HCT116 (cell line): ENCODE data around the gene PLCB3. TPM values are rescaled to one million over a fixed set of nuclear protein-coding genes. Genes with fewer than 3 reads are reported as not detected.

Source experiments
- ATAC-seq: fragments of 200-7000 bp; cut with Tn5 transposase; 2 replicates; pipeline ENCODE4 v1.9.1; 2020; ENCODE audit warnings: mild to moderate bottlenecking, moderate library complexity
- BruUV-seq: library from RNA; stranded (reverse); fragments of 400-500 nt; replicated peaks from 2 replicates; lab custom pipeline; 2021; lab: Mats Ljungman, UMichigan
- CTCF ChIA-PET: fragments of 300-600 bp; sonication (Branson Sonifier 250); formaldehyde crosslinking; loops from one replicate; lab custom pipeline; 2021; ENCODE audit warnings: antibody characterized with exemption; lab: Charles Lee
- POLR2A ChIA-PET: fragments of 300-600, 350-600 bp; sonication (Branson Sonifier 250); formaldehyde crosslinking; loops from one replicate; lab custom pipeline; 2021; ENCODE audit warnings: antibody characterized with exemption; lab: Charles Lee
- RAD21 ChIA-PET, 2 experiments: fragments of 300-600 bp; sonication (Branson Sonifier 250); formaldehyde crosslinking; loops; one replicate each; lab custom pipeline; 2023; ENCODE audit warnings: low total read pairs in 2 of 2; ENCODE audit not compliant: uncharacterized antibody in 2 of 2, unreplicated experiment in 2 of 2, low non-redundant PET in 1 of 2; lab: Charles Lee
- DNase-seq: peaks from one replicate; pipeline ENCODE4 v3.0.0-alpha.2; 2010; ENCODE audit warnings: low read depth, low spot score
- H2AFZ ChIP-seq: fragments of 200-600 bp; shearing (Covaris generic), sonication (generic); 2 replicates; pipeline ENCODE4 v1.6.1; 2017; ENCODE audit warnings: low read depth, mixed run types, mixed read lengths, antibody characterized with exemption, low read length; ENCODE audit not compliant: poor library complexity, severe bottlenecking
- H3K27ac ChIP-seq: 2 replicates; pipeline ENCODE4 v1.5.1; 2012; ENCODE audit warnings: low read depth, low read length
- H3K27me3 ChIP-seq: fragments of 200-600 bp; sonication (generic); 2 replicates; pipeline ENCODE4 v1.6.1; 2016; ENCODE audit warnings: mixed run types, low read length, mixed read lengths; ENCODE audit not compliant: insufficient read depth
- H3K36me3 ChIP-seq, 2 experiments: fragments of 200-500 bp in 1 of 2; fragments of 200-600 bp in 1 of 2; sonication (Bioruptor generic) in 1 of 2; sonication (generic) in 1 of 2; 2 replicates each; pipeline versions ENCODE4 v1.5.1 to v1.6.1; 2014 to 2016; ENCODE audit warnings: low read length in 2 of 2, inconsistent platforms in 1 of 2, mixed read lengths in 1 of 2, mixed run types in 1 of 2; ENCODE audit not compliant: insufficient read depth in 2 of 2, control insufficient read depth in 1 of 2
- H3K4me1 ChIP-seq, 2 experiments: fragments of 200-600 bp in 1 of 2; sonication (generic) in 1 of 2; 2 replicates each; pipeline versions ENCODE4 v1.5.1 to v1.6.1; 2012 to 2017; ENCODE audit warnings: low read length in 2 of 2, inconsistent platforms in 1 of 2, mild to moderate bottlenecking in 1 of 2, mixed read lengths in 1 of 2, mixed run types in 1 of 2, moderate library complexity in 1 of 2; ENCODE audit not compliant: insufficient read depth in 2 of 2, control insufficient read depth in 1 of 2
- H3K4me2 ChIP-seq: fragments of 200-600 bp; sonication (generic); 2 replicates; pipeline ENCODE4 v1.6.1; 2017; ENCODE audit warnings: mixed run types, low read length, mixed read lengths
- H3K4me3 ChIP-seq, 2 experiments: fragments of 200-600 bp in 1 of 2; sonication (generic) in 1 of 2; replicated peaks in 1 of 2; 2 replicates each; pipeline ENCODE4 v1.5.1; 2011 to 2016; ENCODE audit warnings: low read length in 2 of 2, control low read depth in 1 of 2, low read depth in 1 of 2, mild to moderate bottlenecking in 1 of 2, mixed read lengths in 1 of 2, mixed run types in 1 of 2
- H3K79me2 ChIP-seq: fragments of 200-600 bp; sonication (generic); 2 replicates; pipeline ENCODE4 v1.6.1; 2017; ENCODE audit warnings: mild to moderate bottlenecking, mixed run types, low read length, moderate library complexity, mixed read lengths; ENCODE audit not compliant: insufficient read depth
- H3K9ac ChIP-seq: fragments of 200-600 bp; sonication (generic); 2 replicates; pipeline ENCODE4 v1.6.1; 2016; ENCODE audit warnings: low read length, mixed read lengths
- H3K9me2 ChIP-seq: fragments of 200-600 bp; sonication (generic), shearing (Covaris generic); 2 replicates; pipeline ENCODE4 v1.6.1; 2017; ENCODE audit warnings: mixed run types, mild to moderate bottlenecking, moderate library complexity; ENCODE audit not compliant: insufficient read depth
- H3K9me3 ChIP-seq, 2 experiments: fragments of 200-500 bp in 1 of 2; fragments of 200-600 bp in 1 of 2; sonication (Bioruptor generic) in 1 of 2; sonication (generic) in 1 of 2; 2 replicates each; pipeline ENCODE4 v1.6.1; 2014 to 2017; ENCODE audit warnings: low read length in 2 of 2, mixed read lengths in 2 of 2, inconsistent platforms in 1 of 2, low read depth in 1 of 2, mild to moderate bottlenecking in 1 of 2, mixed run types in 1 of 2, moderate library complexity in 1 of 2; ENCODE audit not compliant: control insufficient read depth in 1 of 2, insufficient read depth in 1 of 2
- H4K20me1 ChIP-seq: fragments of 200-600 bp; sonication (generic), shearing (Covaris generic); 2 replicates; pipeline ENCODE4 v1.6.1; 2017; ENCODE audit warnings: mixed run types, mild to moderate bottlenecking, moderate library complexity; ENCODE audit not compliant: insufficient read depth
- EGR1 ChIP-seq: IDR thresholded peaks from 2 replicates; pipeline ENCODE4 v1.6.1; 2012; ENCODE audit warnings: low read depth
- EZH2phosphoT487 ChIP-seq: fragments of 200-600 bp; IDR thresholded peaks from 2 replicates; pipeline ENCODE4 v1.6.1; 2018; ENCODE audit warnings: antibody characterized with exemption, borderline replicate concordance
- FOSL1 ChIP-seq: IDR thresholded peaks from 2 replicates; pipeline ENCODE4 v1.6.1; 2012; ENCODE audit warnings: low read depth
- RAD21 ChIP-seq: IDR thresholded peaks from 2 replicates; pipeline ENCODE4 v1.6.1; 2012; ENCODE audit warnings: low read depth, mild to moderate bottlenecking
- SIN3A ChIP-seq: IDR thresholded peaks from 2 replicates; pipeline ENCODE4 v1.6.1; 2012; ENCODE audit warnings: low read depth
- SP1 ChIP-seq: IDR thresholded peaks from 2 replicates; pipeline ENCODE4 v1.6.1; 2012; ENCODE audit warnings: low read depth
- TCF7L2 ChIP-seq: IDR thresholded peaks from 2 replicates; pipeline ENCODE4 v1.7.0; 2011; ENCODE audit warnings: borderline replicate concordance, inconsistent platforms; ENCODE audit not compliant: insufficient read depth, insufficient read length; ENCODE audit errors: extremely low read depth
- intact Hi-C: fragments of 100-400 bp; cut with micrococcal nuclease; formaldehyde crosslinking; loops from 2 replicates; pipeline ENCODE4 v1.10.0; 2022
- total RNA-seq: library from RNA; stranded (reverse); gene quantifications from one replicate; pipeline ENCODE4 v1.2.1, GENCODE V29; 2021; ENCODE audit not compliant: unreplicated experiment
- TF ChIP-seq, protein P1 (sequence below), 3 experiments: fragments of 200-600 bp in 1 of 3; sonication (generic) in 1 of 3; IDR thresholded peaks in 2 of 3; conservative IDR thresholded peaks in 1 of 3; 2 replicates each; pipeline ENCODE4 v1.5.1; 2012 to 2017; ENCODE audit warnings: low read depth in 2 of 3, low read length in 2 of 3, antibody characterized with exemption in 1 of 3, borderline replicate concordance in 1 of 3, control low read depth in 1 of 3, mild to moderate bottlenecking in 1 of 3, mixed read lengths in 1 of 3, mixed run types in 1 of 3, moderate library complexity in 1 of 3; ENCODE audit not compliant: insufficient read depth in 1 of 3
- TF ChIP-seq, protein P2 (sequence below): IDR thresholded peaks from 2 replicates; pipeline ENCODE4 v1.6.1; 2011; ENCODE audit warnings: mild to moderate bottlenecking, low read length, moderate library complexity; ENCODE audit not compliant: insufficient replicate concordance; ENCODE audit errors: extremely low read depth
- TF ChIP-seq, protein P3 (sequence below): IDR thresholded peaks from 2 replicates; pipeline ENCODE4 v1.6.1; 2012

Gene PLCB3
- total RNA-seq, 1 experiment from 2014 or later, result 106 TPM

DNA sequence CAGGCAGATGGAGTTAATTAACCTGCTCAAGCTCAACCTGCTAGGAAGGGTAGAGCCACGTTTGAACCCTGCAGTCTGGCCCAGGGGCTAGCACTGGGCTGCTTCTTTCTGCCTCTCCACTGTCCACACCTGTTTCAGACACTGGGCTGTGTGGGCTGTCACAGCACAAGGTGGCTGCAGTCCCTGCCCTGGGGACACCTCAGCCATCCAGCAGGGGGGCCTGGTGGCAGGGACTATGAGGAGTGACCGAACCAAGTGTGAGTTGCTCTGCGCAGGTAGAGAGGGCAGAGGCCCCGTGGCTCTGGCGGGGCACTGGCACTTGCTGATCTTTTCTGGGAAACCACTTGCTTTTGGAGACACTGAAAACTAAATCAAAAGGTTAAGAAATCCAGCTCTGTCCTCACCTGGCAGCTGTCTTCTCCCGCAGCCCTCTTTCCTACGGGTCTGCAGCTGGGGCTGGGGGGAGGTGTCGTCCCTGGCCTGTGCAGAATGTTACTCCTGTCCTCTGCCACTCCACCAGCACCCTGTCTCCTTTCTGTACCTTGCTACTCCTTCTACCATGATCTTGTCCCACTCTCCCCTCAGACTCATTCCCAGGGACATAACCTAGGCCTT lies 27.4 kb downstream of the PLCB3 start:
- RAD21 ChIA-PET, result no interaction called here

More for the DNA sequence above, 27.4 kb downstream of the PLCB3 start:
- Histone ChIP-seq H4K20me1 (no peaks in the 10 kb centered on the region), H3K9ac (no peak overlapping the region), H3K4me1 (peaks cover 5% of the 10 kb centered on the region in 2 experiments; a peak in 2 of 4 replicates)
- CTCF ChIA-PET, result interaction anchor here (1.6 kb wide), 1 partner anchor 22 kb away, joined by 4 read pairs; no protein-coding TSS in a partner anchor
- TF ChIP-seq SIN3A, result no peak
- TF ChIP-seq, protein P1, sequence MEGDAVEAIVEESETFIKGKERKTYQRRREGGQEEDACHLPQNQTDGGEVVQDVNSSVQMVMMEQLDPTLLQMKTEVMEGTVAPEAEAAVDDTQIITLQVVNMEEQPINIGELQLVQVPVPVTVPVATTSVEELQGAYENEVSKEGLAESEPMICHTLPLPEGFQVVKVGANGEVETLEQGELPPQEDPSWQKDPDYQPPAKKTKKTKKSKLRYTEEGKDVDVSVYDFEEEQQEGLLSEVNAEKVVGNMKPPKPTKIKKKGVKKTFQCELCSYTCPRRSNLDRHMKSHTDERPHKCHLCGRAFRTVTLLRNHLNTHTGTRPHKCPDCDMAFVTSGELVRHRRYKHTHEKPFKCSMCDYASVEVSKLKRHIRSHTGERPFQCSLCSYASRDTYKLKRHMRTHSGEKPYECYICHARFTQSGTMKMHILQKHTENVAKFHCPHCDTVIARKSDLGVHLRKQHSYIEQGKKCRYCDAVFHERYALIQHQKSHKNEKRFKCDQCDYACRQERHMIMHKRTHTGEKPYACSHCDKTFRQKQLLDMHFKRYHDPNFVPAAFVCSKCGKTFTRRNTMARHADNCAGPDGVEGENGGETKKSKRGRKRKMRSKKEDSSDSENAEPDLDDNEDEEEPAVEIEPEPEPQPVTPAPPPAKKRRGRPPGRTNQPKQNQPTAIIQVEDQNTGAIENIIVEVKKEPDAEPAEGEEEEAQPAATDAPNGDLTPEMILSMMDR (IDR thresholded peaks at IDR 0.05 in 2 of 3, conservative IDR thresholded peaks at IDR 0.05 in 1 of 3; ENCODE audit: borderline replicate concordance in 1 of 3, insufficient read depth in 1 of 3, low read depth in 2 of 3, low read length in 2 of 3), result no peak
- TF ChIP-seq, protein P2, sequence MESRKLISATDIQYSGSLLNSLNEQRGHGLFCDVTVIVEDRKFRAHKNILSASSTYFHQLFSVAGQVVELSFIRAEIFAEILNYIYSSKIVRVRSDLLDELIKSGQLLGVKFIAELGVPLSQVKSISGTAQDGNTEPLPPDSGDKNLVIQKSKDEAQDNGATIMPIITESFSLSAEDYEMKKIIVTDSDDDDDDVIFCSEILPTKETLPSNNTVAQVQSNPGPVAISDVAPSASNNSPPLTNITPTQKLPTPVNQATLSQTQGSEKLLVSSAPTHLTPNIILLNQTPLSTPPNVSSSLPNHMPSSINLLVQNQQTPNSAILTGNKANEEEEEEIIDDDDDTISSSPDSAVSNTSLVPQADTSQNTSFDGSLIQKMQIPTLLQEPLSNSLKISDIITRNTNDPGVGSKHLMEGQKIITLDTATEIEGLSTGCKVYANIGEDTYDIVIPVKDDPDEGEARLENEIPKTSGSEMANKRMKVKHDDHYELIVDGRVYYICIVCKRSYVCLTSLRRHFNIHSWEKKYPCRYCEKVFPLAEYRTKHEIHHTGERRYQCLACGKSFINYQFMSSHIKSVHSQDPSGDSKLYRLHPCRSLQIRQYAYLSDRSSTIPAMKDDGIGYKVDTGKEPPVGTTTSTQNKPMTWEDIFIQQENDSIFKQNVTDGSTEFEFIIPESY, result no peak
- TF ChIP-seq FOSL1, result no peak
- TF ChIP-seq, protein P3, sequence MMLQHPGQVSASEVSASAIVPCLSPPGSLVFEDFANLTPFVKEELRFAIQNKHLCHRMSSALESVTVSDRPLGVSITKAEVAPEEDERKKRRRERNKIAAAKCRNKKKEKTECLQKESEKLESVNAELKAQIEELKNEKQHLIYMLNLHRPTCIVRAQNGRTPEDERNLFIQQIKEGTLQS, result no peak
- no peak for TF ChIP-seq EZH2phosphoT487
- TF ChIP-seq TCF7L2, result no peak
- TF ChIP-seq EGR1, result no peak
- TF ChIP-seq RAD21, result no peak
- no peak for TF ChIP-seq SP1
- TF ChIP-seq, all 23 proteins: peak for 0
- Histone ChIP-seq H3K27ac (no peak overlapping the region), H3K79me2 (no peaks in the 10 kb centered on the region), H3K9me3 (no peaks in the 10 kb centered on the region), H3K9me2 (no peaks in the 10 kb centered on the region), H2AFZ (no peak overlapping the region), H3K4me3 (no peak overlapping the region), H3K36me3 (no peaks in the 10 kb centered on the region; a peak in 1 of 4 replicates), H3K27me3 (no peaks in the 10 kb centered on the region), H3K4me2 (no peak overlapping the region)
- ATAC-seq (no peak), DNase-seq (no peak)
- intact Hi-C loops, result no loop called here
- BruUV-seq, result no TSS peak
- POLR2A ChIA-PET, result interaction anchor here (0.8 kb wide), 1 partner anchor 24 kb away, joined by 3 read pairs; no protein-coding TSS in a partner anchor
